Activated CD4-positive, alpha-beta T cell treated with anti-CD3 and anti-CD28 coated beads, Interleukin-2, amount 10 ng/mL, durations not matched to agents 24 days and 14 days (primary cell): ENCODE data around the gene DNAL1. TPM values are rescaled to one million over a fixed set of nuclear protein-coding genes. Genes with fewer than 3 reads are reported as not detected.
A peak's percentile ranks its signal among the peaks of the same experiment; 100 is the strongest.
"Not testable (repeated sequence)": the region's sequence is repeated elsewhere in the genome, so short reads cannot be mapped to it uniquely, and the experiment has no call there.

Experiments
- DNase-seq: peaks from one replicate; pipeline ENCODE4 v3.0.0; 2022
- H3K27ac Mint-ChIP-seq: one replicate; pipeline ENCODE4 v1.8.0; 2022; ENCODE audit warnings: mild to moderate bottlenecking, mixed read lengths
- H3K27me3 Mint-ChIP-seq: one replicate; pipeline ENCODE4 v1.8.0; 2022; ENCODE audit warnings: mixed read lengths
- H3K36me3 Mint-ChIP-seq: one replicate; pipeline ENCODE4 v1.8.0; 2022; ENCODE audit warnings: low read depth, mild to moderate bottlenecking, mixed read lengths
- H3K4me1 Mint-ChIP-seq: one replicate; pipeline ENCODE4 v1.8.0; 2021; ENCODE audit warnings: mixed read lengths
- H3K4me3 Mint-ChIP-seq: one replicate; pipeline ENCODE4 v1.8.0; 2022; ENCODE audit warnings: mild to moderate bottlenecking, moderate library complexity, mixed read lengths
- H3K9me3 Mint-ChIP-seq: one replicate; pipeline ENCODE4 v1.8.0; 2021; ENCODE audit warnings: mixed read lengths
- intact Hi-C: fragments of 100-400 bp; cut with micrococcal nuclease; formaldehyde crosslinking; loops from one replicate; pipeline ENCODE4 v1.15.1; 2023
- total RNA-seq: library from RNA; stranded (reverse); gene quantifications from 2 replicates; pipeline ENCODE4 v1.2.3, GENCODE V29; 2022

The DNAL1 gene
- total RNA-seq, 1 donor from 2014 or later = 6.8 TPM

- Mint-ChIP-seq H3K27me3 (peaks cover 7% of the 10 kb centered on the region), H3K4me1 (no peaks in the 10 kb centered on the region), H3K36me3 (no peaks in the 10 kb centered on the region), H3K4me3 (no peak overlapping the region), H3K27ac (no peak overlapping the region), H3K9me3 (no peaks in the 10 kb centered on the region)
- DNase-seq = no peak
- intact Hi-C loops = no loop called here
Measured at GRCh38 chr14:73625706-73626105, 19.1 kb upstream of the DNAL1 start.

DNA sequence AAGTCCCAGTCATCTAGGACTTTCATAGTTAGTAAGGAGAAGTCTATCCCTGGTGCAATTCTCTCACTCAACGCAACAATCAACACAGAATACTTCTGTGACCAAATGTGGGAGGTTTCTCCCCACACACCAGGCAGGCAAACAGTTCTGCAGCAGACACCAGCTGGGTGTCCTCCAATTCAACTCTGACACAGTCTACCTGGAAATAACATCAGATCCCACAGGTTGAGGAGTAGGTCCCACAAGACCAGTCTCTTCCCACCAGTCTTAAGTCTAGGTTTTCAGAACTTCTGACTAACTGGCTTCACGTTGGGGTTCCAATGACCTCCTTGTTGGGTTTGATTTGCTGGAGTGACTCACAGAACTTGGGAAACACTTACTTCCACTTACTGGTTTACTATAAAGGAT is 17.6 kb upstream of the DNAL1 start:
- H3K27ac Mint-ChIP-seq = no peak overlapping the region
- no peaks in the 10 kb centered on the region for H3K36me3 Mint-ChIP-seq
- H3K9me3 Mint-ChIP-seq = no peaks in the 10 kb centered on the region
- intact Hi-C loops = no loop called here
- H3K27me3 Mint-ChIP-seq = peaks cover 5% of the 10 kb centered on the region
- H3K4me3 Mint-ChIP-seq = no peak overlapping the region
- no peaks in the 10 kb centered on the region for H3K4me1 Mint-ChIP-seq
- no peak for DNase-seq

DNA sequence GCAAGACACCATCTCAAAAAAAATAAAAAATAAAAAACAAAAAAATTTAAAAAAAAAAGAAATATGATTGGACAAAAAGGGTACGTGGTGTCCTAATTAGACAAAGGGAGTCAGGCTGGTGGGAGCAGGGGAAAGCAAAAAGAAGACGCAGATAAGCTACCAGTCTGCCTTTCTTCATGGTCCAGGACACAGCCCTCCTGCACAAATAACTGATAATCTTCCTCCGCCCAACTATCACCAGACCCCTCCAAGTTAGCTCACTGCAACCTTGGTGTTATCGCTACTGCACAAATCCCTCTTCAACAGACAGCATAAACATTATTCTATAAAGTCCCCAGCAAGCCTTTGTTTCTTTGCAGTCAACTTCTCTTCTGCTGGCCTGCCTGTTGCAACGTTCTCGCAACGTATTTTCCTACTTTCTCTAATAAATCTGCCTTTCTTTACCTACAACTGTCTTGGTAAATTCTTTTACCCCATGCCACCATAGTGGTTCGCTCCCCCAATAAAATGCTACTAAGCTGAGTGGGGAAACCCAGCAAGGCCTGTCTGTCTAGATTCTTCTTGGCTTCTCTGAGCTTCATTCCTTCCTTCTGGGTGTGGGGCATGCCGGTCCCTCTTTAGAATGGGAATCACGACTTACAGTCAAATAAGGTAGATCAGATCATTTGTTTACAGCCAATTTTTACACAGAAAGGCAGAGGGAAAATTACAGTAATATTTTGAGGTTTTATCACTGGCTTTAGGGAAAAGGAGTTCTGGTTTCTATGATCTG is 14.6 kb upstream of the DNAL1 start:
- DNase-seq = no peak
- intact Hi-C loops = loop anchor here (5.0 to 10.0 kb wide), 2 partner anchors 138 to 335 kb away; partner anchors contain the start of gene RIOX1
- Mint-ChIP-seq H3K4me1 (peaks cover 4% of the 10 kb centered on the region), H3K4me3 (no peak overlapping the region), H3K27ac (no peak overlapping the region), H3K36me3 (no peaks in the 10 kb centered on the region), H3K9me3 (no peaks in the 10 kb centered on the region), H3K27me3 (peaks cover 17% of the 10 kb centered on the region)

- H3K36me3 Mint-ChIP-seq = no peaks in the 10 kb centered on the region
- peak overlapping the region; percentile 41 for H3K27ac Mint-ChIP-seq
- DNase-seq = peak; percentile 87
- peaks cover 26% of the 10 kb centered on the region for H3K27me3 Mint-ChIP-seq
- H3K4me1 Mint-ChIP-seq = peaks cover 4% of the 10 kb centered on the region
- intact Hi-C loops = loop anchor here (1.0 to 10.0 kb wide), 3 partner anchors 125 to 339 kb away; partner anchors contain the start of gene RIOX1
- H3K9me3 Mint-ChIP-seq = no peaks in the 10 kb centered on the region
- peak overlapping the region; percentile 76 for H3K4me3 Mint-ChIP-seq
Measured at GRCh38 chr14:73633116-73634010, 11.4 kb upstream of the DNAL1 start.

DNA sequence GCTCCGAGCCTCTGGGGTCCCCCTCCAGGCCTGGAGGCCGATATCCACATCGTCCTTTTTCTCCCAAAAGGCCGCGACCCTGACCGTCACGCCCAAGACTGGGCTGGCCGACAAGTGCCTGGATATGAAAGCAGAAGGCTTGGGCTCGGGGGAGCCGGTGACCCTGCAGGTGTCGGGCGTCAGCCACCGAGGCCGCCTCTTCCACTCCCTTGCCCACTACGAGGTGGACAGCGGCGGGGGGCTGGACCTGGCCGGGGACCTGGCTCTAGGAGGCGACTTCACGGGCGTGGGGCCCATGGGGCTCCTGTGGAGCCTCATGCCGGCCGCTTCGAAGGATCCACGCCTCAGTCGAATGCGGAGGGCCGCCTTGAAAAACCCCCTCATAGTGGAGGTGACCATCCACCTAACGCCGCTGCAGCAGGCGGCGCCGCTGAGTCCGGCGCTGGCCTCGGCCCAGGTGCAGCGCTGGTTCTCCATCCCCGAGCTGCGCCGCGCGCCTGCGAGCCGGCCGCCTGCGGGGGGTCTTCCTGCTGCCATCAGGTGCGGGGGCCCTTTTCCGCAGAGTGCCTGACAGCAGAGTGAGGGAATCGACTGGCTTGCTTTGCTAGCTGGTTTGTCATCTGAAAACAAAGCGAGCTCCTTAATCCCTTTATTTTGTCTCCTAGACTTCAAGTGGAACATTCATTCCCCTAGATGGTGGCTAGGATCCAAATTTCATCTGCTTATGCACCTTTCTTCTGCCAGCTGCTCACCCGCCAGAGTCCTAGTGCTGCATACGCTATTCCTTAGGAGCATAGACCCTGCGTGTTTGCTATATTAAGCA is 10.6 kb upstream of the DNAL1 start:
- intact Hi-C loops = loop anchor here (5.0 to 10.0 kb wide), 2 partner anchors 142 to 339 kb away; partner anchors contain the start of gene RIOX1
- no peak for DNase-seq
- no peaks in the 10 kb centered on the region for H3K36me3 Mint-ChIP-seq
- H3K27ac Mint-ChIP-seq = peak overlapping the region; percentile 41
- H3K4me3 Mint-ChIP-seq = peak overlapping the region; percentile 76
- no peaks in the 10 kb centered on the region for H3K9me3 Mint-ChIP-seq
- peaks cover 26% of the 10 kb centered on the region for H3K27me3 Mint-ChIP-seq
- peaks cover 4% of the 10 kb centered on the region for H3K4me1 Mint-ChIP-seq

GRCh38 chr14:73636355-73636754 is 8.4 kb upstream of the DNAL1 start:
- H3K4me3 Mint-ChIP-seq, H3K4me1 Mint-ChIP-seq, H3K27ac Mint-ChIP-seq, H3K36me3 Mint-ChIP-seq, H3K9me3 Mint-ChIP-seq, DNase-seq: not testable (repeated sequence)
- intact Hi-C loops = loop anchor here (10.0 kb wide), 1 partner anchor 342 kb away; no protein-coding TSS in a partner anchor
- peaks cover 21% of the 10 kb centered on the region for H3K27me3 Mint-ChIP-seq

DNA sequence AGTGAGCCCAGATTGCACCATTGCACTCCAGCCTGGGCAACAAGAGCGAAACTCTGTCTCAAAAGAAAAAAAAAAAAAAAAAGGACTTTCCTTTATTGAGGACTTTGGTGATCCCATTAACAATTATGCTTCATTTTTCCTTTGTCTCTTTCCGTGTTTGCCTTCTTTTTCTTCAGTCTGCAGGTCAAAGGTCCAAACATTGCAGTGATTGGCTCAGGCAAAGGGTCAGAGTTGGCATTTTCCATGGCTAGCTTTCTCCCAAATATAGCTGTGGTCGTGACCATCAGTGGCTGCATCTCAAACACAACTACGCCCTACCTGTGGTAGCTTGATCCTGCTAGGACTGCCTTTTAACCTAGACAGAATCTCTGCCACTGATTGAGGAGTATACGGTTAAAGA is 7.0 kb upstream of the DNAL1 start:
- Mint-ChIP-seq H3K4me1 (peaks cover 4% of the 10 kb centered on the region), H3K9me3 (no peaks in the 10 kb centered on the region), H3K4me3 (no peak overlapping the region), H3K36me3 (no peaks in the 10 kb centered on the region), H3K27ac (no peak overlapping the region), H3K27me3 (peaks cover 21% of the 10 kb centered on the region)
- no peak for DNase-seq
- intact Hi-C loops = loop anchor here (10.0 kb wide), 1 partner anchor 343 kb away; no protein-coding TSS in a partner anchor

DNA sequence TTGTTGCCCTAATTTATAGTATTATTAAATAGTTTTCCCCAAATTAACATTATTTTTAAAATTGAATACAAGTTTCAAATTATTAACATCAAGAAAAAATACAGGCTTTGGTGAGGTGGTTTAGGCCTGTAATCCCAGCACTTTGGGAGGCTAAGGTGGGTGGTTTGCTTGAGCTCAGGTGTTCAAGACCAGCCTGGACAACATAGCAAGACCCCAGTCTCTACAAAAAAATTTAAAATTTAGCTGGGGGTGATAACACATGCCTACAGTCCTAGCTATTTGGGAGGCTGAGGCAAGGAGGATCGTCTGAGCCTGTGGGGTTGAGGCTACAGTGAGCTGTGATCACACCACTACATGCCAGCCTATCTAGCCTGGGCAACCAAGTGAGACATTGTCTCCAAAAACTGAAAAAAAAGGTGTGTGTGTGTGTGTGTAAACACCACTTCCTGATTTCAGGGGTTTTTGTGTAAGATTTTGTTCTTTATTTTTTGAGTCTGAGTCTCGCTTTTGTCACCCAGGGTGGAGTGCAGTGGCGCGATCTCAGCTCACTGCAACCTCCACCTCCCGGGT is 3.9 kb upstream of the DNAL1 start:
- Mint-ChIP-seq H3K4me3 (no peak overlapping the region), H3K27ac (no peak overlapping the region), H3K36me3 (no peaks in the 10 kb centered on the region), H3K9me3 (no peaks in the 10 kb centered on the region), H3K4me1 (peaks cover 12% of the 10 kb centered on the region), H3K27me3 (peaks cover 4% of the 10 kb centered on the region)
- no peak for DNase-seq
- intact Hi-C loops = no loop called here

- intact Hi-C loops = loop anchor here (2.0 kb wide), 1 partner anchor 68 kb away; no protein-coding TSS in a partner anchor
- no peak for DNase-seq
- H3K9me3 Mint-ChIP-seq = no peaks in the 10 kb centered on the region
Measured at GRCh38 chr14:73645248-73645610, 443 bp downstream of the DNAL1 start.

DNA sequence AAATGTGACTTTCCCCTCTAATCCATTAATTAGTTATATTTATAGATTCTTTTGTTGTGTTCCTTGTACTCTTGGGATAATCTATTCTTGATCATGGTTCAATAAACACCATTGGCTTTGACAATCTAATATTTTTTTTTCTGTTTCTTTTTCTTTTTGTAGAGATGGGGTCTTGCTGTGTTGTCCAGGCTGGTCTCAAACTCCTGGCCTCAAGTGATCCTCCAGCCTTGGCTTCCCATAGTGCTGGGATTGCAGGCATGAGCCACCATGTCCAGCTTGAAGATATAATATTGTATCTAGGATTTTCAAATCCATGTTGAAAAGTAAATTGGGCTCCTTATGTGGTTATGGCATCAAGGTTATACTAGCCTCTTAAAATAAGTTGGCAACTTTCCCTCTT is 6.2 kb downstream of the DNAL1 start:
- DNase-seq = no peak
- intact Hi-C loops = no loop called here

More at GRCh38 chr14:73645248-73645610, 443 bp downstream of the DNAL1 start:
- H3K27me3 Mint-ChIP-seq = no peaks in the 10 kb centered on the region
- peak overlapping the region; percentile 71 for H3K27ac Mint-ChIP-seq
- H3K4me3 Mint-ChIP-seq = peak overlapping the region; percentile 87
- no peaks in the 10 kb centered on the region for H3K36me3 Mint-ChIP-seq
- H3K4me1 Mint-ChIP-seq = peaks cover 12% of the 10 kb centered on the region

GRCh38 chr14:73655851-73656250 is 11.1 kb downstream of the DNAL1 start:
- intact Hi-C loops = no loop called here
- no peaks in the 10 kb centered on the region for H3K9me3 Mint-ChIP-seq

More for the DNA sequence above, 6.2 kb downstream of the DNAL1 start:
- Mint-ChIP-seq H3K36me3 (peaks cover 4% of the 10 kb centered on the region), H3K4me1 (no peaks in the 10 kb centered on the region), H3K27me3 (no peaks in the 10 kb centered on the region), H3K27ac (no peak overlapping the region), H3K9me3 (no peaks in the 10 kb centered on the region), H3K4me3 (no peak overlapping the region)

DNA sequence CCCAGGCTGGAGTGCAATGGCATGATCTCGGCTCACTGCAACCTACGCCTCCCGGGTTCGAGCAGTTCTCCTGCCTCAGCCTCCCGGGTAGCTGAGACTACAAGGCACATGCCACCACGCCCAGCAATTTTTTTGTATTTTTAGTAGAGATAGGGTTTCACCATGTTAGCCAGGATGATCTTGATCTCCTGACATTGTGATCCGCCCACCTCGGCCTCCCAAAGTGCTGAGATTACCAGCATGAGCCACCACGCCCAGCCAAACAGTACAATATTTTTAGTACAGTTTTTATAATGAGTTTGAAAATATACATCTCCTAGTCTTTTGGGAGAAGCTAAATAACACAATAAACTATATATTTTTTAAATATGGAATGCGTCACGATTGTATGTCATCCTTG is 14.4 kb downstream of the DNAL1 start:
- DNase-seq, H3K27ac Mint-ChIP-seq, H3K4me3 Mint-ChIP-seq, H3K4me1 Mint-ChIP-seq, H3K27me3 Mint-ChIP-seq, intact Hi-C loops, H3K36me3 Mint-ChIP-seq, H3K9me3 Mint-ChIP-seq: not testable (repeated sequence)

More at GRCh38 chr14:73655851-73656250, 11.1 kb downstream of the DNAL1 start:
- Mint-ChIP-seq H3K27ac (no peak overlapping the region), H3K36me3 (peaks cover 4% of the 10 kb centered on the region), H3K27me3 (no peaks in the 10 kb centered on the region), H3K4me1 (no peaks in the 10 kb centered on the region), H3K4me3 (no peak overlapping the region)
- DNase-seq = no peak

GRCh38 chr14:73660511-73660910 is 15.7 kb downstream of the DNAL1 start:
- intact Hi-C loops = no loop called here
- Mint-ChIP-seq H3K9me3 (no peaks in the 10 kb centered on the region), H3K4me1 (no peaks in the 10 kb centered on the region), H3K4me3 (no peak overlapping the region), H3K36me3 (no peaks in the 10 kb centered on the region), H3K27me3 (no peaks in the 10 kb centered on the region), H3K27ac (no peak overlapping the region)
- DNase-seq = no peak
